SK-N-SH treated with all-trans-retinoic acid at 6 μM for 48 hours (cell line): ENCODE data around the gene RAB18.

Experiments
- ATAC-seq: fragments of 200-7000 bp; cut with Tn5 transposase; 3 replicates; pipeline ENCODE4 v1.9.1; 2020; ENCODE audit warnings: mild to moderate bottlenecking, moderate library complexity
- ARNTL ChIP-seq: fragments of 450-650 bp; formaldehyde crosslinking; IDR thresholded peaks from 2 replicates; pipeline ENCODE4 v1.5.0; 2020; ENCODE audit warnings: low read depth, mild to moderate bottlenecking, moderate library complexity, borderline replicate concordance
- CREB5 ChIP-seq: fragments of 250-450 bp; sonication (Bioruptor Pico); IDR thresholded peaks from 2 replicates; pipeline ENCODE4 v1.5.1; 2020; ENCODE audit warnings: low read depth, mild to moderate bottlenecking, moderate library complexity
- CSDC2 ChIP-seq: fragments of 250-450 bp; sonication (Bioruptor Pico); IDR thresholded peaks from 2 replicates; pipeline ENCODE4 v1.5.0; 2020; ENCODE audit warnings: mild to moderate bottlenecking, moderate library complexity
- CSRNP3 ChIP-seq: fragments of 250-450 bp; sonication (Bioruptor Pico); IDR thresholded peaks from 2 replicates; pipeline ENCODE4 v1.5.1; 2021; ENCODE audit warnings: mild to moderate bottlenecking, moderate library complexity
- ESRRG ChIP-seq: fragments of 250-450 bp; sonication (Bioruptor Pico); IDR thresholded peaks from 2 replicates; pipeline ENCODE4 v1.6.1; 2021; ENCODE audit warnings: mild to moderate bottlenecking
- GLIS3 ChIP-seq: fragments of 250-450 bp; sonication (Bioruptor Pico); IDR thresholded peaks from 2 replicates; pipeline ENCODE4 v1.5.0; 2020; ENCODE audit warnings: mild to moderate bottlenecking, moderate library complexity
- ISL1 ChIP-seq: fragments of 250-450 bp; sonication (Bioruptor Pico); IDR thresholded peaks from 2 replicates; pipeline ENCODE4 v2.1.2; 2022; ENCODE audit warnings: mild to moderate bottlenecking, moderate library complexity
- OSR1 ChIP-seq: fragments of 250-450 bp; sonication (Bioruptor Pico); IDR thresholded peaks from 2 replicates; pipeline ENCODE4 v1.8.0; 2022; ENCODE audit warnings: moderate library complexity, mild to moderate bottlenecking, inconsistent platforms
- PATZ1 ChIP-seq: fragments of 250-450 bp; sonication (Bioruptor Pico); IDR thresholded peaks from 2 replicates; pipeline ENCODE4 v1.8.0; 2020; ENCODE audit warnings: mild to moderate bottlenecking, moderate library complexity, borderline replicate concordance
- POU6F1 ChIP-seq: fragments of 250-450 bp; sonication (Bioruptor Pico); IDR thresholded peaks from 2 replicates; pipeline ENCODE4 v1.8.0; 2021; ENCODE audit warnings: low read depth, mild to moderate bottlenecking, moderate library complexity, borderline replicate concordance
- PPARA ChIP-seq: fragments of 250-450 bp; sonication (Bioruptor Pico); IDR thresholded peaks from 2 replicates; pipeline ENCODE4 v1.5.0; 2020; ENCODE audit warnings: mild to moderate bottlenecking, borderline replicate concordance
- SNAI2 ChIP-seq: fragments of 250-450 bp; sonication (Bioruptor Pico); IDR thresholded peaks from 2 replicates; pipeline ENCODE4 v1.5.0; 2020; ENCODE audit warnings: mild to moderate bottlenecking, moderate library complexity
- TSHZ2 ChIP-seq: fragments of 250-450 bp; sonication (Bioruptor Pico); IDR thresholded peaks from 2 replicates; pipeline ENCODE4 v1.5.0; 2020; ENCODE audit warnings: mild to moderate bottlenecking, moderate library complexity
- ZC3H10 ChIP-seq: fragments of 250-450 bp; sonication (Bioruptor Pico); IDR thresholded peaks from 2 replicates; pipeline ENCODE4 v1.5.1; 2021; ENCODE audit warnings: mild to moderate bottlenecking, moderate library complexity
- ZFP3 ChIP-seq: fragments of 250-450 bp; sonication (Bioruptor Pico); IDR thresholded peaks from 2 replicates; pipeline ENCODE4 v1.5.0; 2020; ENCODE audit warnings: mild to moderate bottlenecking, moderate library complexity
- ZFP30 ChIP-seq: fragments of 450-650 bp; formaldehyde crosslinking; IDR thresholded peaks from 2 replicates; pipeline ENCODE4 v1.5.0; 2022; ENCODE audit warnings: mild to moderate bottlenecking, moderate library complexity
- ZNF565 ChIP-seq: fragments of 450-650 bp; formaldehyde crosslinking; conservative IDR thresholded peaks from 2 replicates; pipeline ENCODE4 v1.5.0; 2020; ENCODE audit warnings: low read depth, mild to moderate bottlenecking, moderate library complexity
- ZNF70 ChIP-seq: fragments of 450-650 bp; formaldehyde crosslinking; IDR thresholded peaks from 2 replicates; pipeline ENCODE4 v1.5.0; 2020; ENCODE audit warnings: mild to moderate bottlenecking, moderate library complexity
- ZNF8 ChIP-seq: fragments of 450-650 bp; formaldehyde crosslinking; IDR thresholded peaks from 2 replicates; pipeline ENCODE4 v1.5.0; 2020; ENCODE audit warnings: mild to moderate bottlenecking, moderate library complexity

RAB18 gene

GRCh38 chr10:27561334-27561733 lies 57.2 kb downstream of the RAB18 start (continued):
- no peak for TF ChIP-seq TSHZ2 (CRISPR knock-in tag)

GRCh38 chr10:27564398-27564797 lies 60.3 kb downstream of the RAB18 start:
- TF ChIP-seq ZFP30 (CRISPR knock-in tag) (no peak), ZNF70 (CRISPR knock-in tag) (no peak), SNAI2 (no peak), ZFP3 (CRISPR knock-in tag) (no peak), ISL1 (CRISPR knock-in tag) (no peak), ZNF8 (no peak), POU6F1 (CRISPR knock-in tag) (no peak), ZNF565 (CRISPR knock-in tag) (no peak)
- ATAC-seq: no peak

- ATAC-seq: no peak
- no peak for TF ChIP-seq SNAI2
- TF ChIP-seq GLIS3 (CRISPR knock-in tag): no peak
- TF ChIP-seq ZFP30 (CRISPR knock-in tag): no peak
- TF ChIP-seq CSRNP3: no peak
- no peak for TF ChIP-seq CREB5 (CRISPR knock-in tag)
- no peak for TF ChIP-seq CSDC2
Observed at GRCh38 chr10:27564880-27565279, 60.8 kb downstream of the RAB18 start.

GRCh38 chr10:27568196-27569175 lies 64.4 kb downstream of the RAB18 start:
- no peak for ATAC-seq

More at GRCh38 chr10:27568196-27569175, 64.4 kb downstream of the RAB18 start:
- TF ChIP-seq CSDC2 (no peak), ZC3H10 (no peak), ZNF8 (no peak), ESRRG (CRISPR knock-in tag) (no peak), PPARA (CRISPR knock-in tag) (no peak), OSR1 (no peak), ZFP3 (CRISPR knock-in tag) (no peak), ISL1 (CRISPR knock-in tag) (no peak), ARNTL (CRISPR knock-in tag) (no peak), PATZ1 (CRISPR knock-in tag) (no peak), TSHZ2 (CRISPR knock-in tag) (no peak), POU6F1 (CRISPR knock-in tag) (no peak)
